Effector CD4-positive, alpha-beta T cell (primary cell): ENCODE results near the gene C8A.

Source experiments
- DNase-seq: peaks from one replicate; pipeline ENCODE4 v3.0.0-alpha.2; 2020

C8A gene

DNA sequence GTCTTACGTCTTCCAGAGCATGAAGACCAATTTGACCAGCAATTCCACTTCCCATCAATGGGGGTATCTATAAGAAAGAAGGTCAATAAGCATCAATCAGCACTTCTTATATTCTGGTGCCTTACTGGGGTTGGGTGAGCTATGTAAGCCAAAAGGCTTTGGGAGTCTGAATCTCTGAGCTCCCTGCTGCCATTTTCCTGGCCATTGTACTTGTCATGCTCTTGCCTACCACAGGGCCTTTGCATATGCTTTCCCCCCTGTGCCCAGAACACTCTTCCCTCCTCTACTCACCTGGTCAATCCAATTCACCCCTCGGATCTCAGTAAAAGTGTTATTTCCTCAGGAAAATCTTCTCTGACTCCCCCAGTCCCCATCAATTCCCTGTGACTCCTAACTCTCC, 74.9 kb downstream of the C8A start:
- DNase-seq, result no peak

DNA sequence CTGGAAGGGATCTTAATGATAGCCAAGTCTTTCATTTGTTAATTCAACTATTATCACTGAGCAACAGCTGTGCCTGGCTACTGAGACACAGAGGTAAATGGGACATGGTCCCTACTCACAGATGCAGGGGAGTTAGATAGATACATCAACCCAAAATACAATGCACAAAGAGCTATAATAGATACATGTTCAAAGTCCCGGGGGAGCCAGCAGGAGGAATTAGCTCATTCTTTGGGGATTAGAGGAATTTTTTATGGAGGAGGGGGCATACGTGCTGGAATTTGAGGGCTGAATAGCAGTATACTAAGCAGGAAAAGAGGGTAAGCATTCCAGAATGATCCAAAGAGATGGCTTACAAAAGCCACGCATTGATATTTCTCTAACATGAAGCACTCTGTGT, 76.6 kb downstream of the C8A start:
- no peak for DNase-seq

GRCh38 chr1:56931686-56932085, 77.1 kb downstream of the C8A start:
- no peak for DNase-seq

- no peak for DNase-seq
These were observed 78.6 kb downstream of the C8A start for GRCh38 chr1:56933161-56933560.

DNA sequence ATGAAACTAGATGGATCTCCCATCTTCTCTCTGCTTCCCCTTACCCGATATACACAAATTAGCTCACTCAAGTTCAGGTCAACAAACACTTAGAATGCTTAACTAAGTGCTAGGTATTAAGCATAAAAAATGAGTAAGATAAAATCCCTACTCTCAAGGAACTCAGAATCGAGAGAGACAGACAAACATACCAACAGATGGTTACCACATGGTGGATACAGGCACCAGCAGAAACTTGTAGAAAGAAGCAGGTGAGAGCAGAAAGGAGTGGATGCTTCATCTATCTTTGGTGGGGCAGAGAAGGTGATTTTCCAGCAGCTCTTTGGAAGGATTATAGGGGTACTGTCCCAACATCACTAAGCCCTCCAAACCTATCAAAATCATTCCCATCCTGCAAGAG, 79.0 kb downstream of the C8A start:
- no peak for DNase-seq

GRCh38 chr1:56934430-56935060, 79.9 kb downstream of the C8A start:
- no peak for DNase-seq

- no peak for DNase-seq
These were observed 84.0 kb downstream of the C8A start for GRCh38 chr1:56938646-56939045.

- DNase-seq, result no peak
These were observed 84.6 kb downstream of the C8A start for GRCh38 chr1:56939209-56939608.

DNA sequence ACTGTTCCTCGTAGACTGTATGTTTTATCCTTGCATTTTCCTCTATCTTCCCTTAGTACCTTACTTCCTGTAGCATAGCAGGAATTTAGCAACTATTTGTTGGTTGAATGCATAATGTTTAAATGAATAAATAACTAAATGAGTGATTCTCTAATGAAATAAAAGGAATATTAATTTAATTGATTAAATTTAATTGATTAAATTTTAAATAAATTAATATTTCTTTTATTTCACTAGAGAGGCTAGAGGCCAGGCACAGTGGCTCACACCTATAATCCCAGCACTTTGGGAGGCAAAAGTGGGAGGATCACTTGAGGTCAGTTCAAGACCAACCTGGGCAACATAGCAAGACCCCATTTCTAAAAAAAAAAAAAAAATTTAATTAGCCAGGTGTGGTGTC, 85.4 kb downstream of the C8A start:
- no peak for DNase-seq

- DNase-seq, result no peak
These were observed 93.9 kb downstream of the C8A start for GRCh38 chr1:56948403-56949023.

DNA sequence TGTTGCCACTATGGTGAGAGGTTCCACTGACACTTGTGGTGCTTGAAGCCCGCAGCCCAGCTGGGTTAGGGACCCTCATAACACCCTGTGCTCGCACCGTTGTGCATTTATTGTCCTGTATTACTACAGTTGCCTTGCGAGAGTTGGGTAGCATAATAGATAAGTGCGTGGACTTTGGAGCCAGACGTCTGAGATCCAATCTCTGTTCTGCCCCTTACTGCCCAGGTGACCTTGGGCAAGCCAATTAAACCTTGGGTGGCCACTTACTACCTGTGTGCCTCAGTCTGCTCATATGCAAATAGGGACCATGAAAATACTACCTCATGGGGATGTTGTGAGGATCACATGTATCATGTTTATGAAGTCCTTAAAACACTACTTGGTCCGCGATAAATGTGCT, 97.9 kb downstream of the C8A start:
- no peak for DNase-seq

- no peak for DNase-seq
These were observed 98.8 kb downstream of the C8A start for GRCh38 chr1:56953386-56953785.

- no peak for DNase-seq
These were observed 100.1 kb downstream of the C8A start for GRCh38 chr1:56954664-56955063.

GRCh38 chr1:56957931-56958330, 103.3 kb downstream of the C8A start:
- DNase-seq, result no peak

DNA sequence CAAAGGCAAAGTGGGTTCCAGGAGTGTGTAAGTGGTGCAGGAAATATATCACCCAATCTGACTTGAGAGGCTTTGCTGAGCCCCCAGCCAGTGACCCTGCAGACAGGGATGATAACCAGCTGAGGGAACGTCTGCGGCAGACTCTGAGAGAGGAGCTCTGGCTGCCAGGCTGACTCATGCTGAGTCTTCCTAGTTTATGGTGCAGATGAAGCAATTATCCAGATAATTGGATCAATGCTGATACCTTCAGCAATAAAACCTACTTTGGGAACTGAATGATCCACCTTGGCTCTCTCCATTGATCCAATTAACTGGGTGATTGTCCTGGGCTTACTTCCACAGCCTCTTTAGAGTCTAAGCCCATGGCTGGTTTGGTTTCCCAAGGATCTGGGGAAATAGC, 103.9 kb downstream of the C8A start:
- no peak for DNase-seq

DNA sequence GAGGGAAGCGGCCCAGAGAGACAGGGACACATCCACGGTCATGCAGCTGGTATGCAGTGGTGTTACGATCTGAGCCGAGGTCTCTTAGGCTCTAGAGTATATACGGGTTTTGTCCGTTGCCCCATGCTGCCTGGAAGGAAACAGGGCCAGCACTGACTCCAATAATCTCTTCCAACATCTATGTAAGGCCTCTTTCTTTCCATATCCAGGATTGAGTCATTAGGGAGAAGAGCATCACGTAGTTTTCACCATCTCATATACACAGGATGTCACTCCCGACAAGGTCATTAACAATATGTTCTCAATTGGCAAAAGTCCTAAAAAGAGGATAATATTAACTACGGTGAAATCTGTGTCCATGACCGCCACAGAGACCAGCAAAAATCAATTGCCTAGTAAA, 106.8 kb downstream of the C8A start:
- no peak for DNase-seq

DNA sequence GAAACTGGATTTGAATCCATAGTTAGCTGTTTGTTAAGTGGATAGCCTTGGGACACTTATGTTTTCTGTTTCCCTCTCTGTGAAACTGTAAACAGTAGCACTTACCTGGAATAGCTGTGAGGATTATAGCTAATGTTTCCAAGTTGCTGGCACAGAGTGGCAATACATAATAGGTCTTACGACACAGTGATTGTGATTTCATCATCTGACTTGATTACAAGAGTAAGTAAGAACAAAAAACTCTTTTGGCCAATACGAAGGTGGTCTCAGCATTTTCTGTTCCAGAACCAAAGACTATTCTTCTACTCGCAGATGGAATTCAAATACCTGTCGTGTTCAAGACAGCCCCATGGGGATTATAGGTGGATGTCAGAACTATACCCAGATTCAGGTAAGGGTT, 109.1 kb downstream of the C8A start:
- DNase-seq, result no peak

- DNase-seq, result no peak
These were observed 109.9 kb downstream of the C8A start for GRCh38 chr1:56964349-56965017.

GRCh38 chr1:56965191-56965590, 110.6 kb downstream of the C8A start:
- DNase-seq, result no peak

DNA sequence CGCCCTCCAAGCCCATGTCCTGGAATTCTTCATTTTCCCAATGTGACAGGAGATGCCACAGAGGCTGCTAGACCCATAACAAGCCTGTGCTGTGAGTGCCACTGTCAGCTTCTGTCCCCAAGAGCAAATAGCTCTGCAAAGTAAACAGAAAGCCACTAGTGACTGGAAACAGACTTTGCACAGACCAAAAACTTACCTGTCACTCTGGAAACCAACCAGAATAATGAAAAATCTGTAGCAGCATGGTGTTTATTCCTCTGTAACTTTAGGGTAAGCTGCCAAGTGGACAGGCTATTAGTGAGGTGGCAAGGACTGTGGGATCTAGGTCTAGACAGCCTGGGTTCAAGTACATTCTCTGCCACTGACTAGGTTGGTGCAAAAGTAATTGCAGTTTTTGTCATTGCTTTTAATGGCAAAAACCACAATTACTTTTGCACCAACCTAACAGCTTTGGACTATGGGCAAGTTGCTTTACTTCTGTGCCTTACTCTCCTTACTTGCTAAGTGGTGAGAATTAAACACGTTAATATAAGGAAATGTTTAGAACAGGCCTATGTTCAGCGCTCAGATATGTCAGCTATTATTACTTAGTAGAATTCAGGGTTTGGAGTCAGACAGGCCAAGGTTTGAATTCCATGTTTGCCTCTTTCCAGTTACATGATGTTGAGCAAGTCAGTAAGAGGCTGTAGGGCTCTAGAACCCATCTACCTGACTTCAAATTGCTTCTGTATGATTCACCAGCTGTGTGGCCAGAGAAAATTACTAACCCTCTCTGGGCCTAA, 111.5 kb downstream of the C8A start, which contains the start of gene C8B:
Gene C8B (minus strand): TSS at position 100 of the 782 bp plus-strand sequence. CDS start 67 bp downstream, at position 33.
- no peak for DNase-seq

DNA sequence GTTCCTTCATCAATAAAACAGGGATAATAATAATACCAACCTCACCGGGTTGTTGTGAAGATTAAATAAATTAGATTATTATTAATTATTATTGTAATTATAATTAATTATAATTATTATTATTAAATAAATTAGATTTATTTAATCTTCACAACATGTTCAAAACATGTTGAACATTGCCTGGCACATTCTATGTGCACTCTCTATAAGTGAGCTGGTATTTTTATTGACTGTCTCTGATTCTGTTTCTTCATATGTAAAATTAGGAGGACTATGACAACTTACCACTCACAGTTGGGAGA, 112.1 kb downstream of the C8A start:
- DNase-seq, result no peak

- DNase-seq, result no peak
These were observed 112.8 kb downstream of the C8A start for GRCh38 chr1:56967355-56967754.
